ENCODE results near the gene SPTBN1.

SPTBN1 gene

DNA sequence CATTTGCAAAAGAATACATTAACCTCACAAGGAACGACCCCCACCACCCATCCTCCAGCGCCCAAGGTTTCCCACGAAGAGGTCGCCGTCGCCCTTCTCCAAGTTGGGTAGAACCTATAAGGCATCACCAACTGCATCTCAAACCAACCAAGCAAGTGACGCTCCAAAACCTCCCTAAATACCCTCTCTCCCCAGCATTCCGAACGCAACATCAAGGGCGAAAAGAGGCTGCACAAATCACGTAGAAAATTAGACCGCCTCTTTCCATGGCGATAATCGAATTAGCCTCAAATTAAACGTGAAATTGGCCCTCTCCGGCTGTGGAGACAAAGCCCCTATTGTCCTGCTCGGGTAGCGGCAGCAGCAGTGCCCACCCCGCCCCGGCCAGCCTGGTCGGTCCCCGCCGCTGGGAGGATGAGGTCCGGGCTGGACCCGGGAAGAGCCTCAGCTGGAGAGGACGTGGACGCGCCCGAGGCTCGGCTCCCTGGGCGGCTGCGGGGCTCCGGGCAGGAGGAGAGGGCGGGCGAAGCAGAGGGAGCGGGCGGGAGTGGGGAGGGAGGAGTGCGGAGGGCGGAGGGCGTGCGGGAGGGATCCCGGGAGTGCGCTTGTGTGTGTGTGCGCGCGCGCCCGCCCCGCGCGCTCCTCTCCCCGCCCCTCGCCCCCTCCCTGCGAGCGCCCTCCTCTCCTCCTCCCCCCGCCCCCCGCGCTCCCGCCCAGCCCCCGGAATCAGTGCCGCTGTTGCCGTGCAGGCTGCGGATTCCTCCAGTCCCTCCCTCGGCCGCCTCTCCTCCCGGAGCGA lies at the start of gene SPTBN1:
SPTBN1 (plus strand) TSS at position 765 of the 799 bp plus-strand sequence. CDS start 70,092 bp downstream, outside the sequence.
- DNase-seq: peak; percentile 44 to 94 (median 93)

DNA sequence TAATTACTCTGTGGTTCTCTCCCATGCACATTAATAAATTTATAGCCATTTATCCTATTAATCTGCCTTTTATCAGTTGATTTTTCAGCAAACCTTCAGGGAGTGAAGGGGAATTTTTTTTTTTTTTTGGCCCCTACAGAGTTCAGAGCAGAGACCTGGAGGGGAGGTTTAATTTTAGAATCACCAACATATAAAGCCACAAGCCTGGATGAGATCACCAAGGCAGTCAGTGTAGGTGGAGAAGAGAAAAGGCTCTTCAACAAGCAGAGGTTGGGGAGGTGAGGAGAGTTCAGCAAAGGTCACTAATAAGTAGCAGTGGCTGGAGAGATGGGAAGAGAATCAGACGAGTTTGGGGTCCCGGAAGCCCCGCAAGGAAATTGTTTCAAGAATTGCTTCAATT lies 48.4 kb upstream of the SPTBN1 start:
- no peak for DNase-seq

DNA sequence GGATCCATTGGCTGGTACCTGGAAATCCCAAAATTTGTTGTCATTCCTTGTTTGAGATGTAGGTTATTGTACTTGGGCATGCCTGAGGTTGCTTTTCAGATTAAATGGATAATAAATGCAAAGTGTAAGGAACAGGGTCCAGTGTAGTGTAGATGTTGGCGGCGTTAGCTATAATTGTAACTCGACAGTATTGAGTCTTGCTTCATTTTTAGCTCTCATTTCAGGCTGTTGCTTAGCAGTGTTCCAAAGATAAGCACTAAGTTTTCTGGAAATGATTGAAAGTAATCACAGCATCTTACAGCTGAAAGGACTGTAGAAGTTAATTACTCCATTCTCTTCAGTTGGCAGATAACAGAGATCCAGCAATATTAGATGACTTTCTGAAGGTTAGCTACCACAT lies 47.8 kb upstream of the SPTBN1 start:
- no peak for DNase-seq

DNA sequence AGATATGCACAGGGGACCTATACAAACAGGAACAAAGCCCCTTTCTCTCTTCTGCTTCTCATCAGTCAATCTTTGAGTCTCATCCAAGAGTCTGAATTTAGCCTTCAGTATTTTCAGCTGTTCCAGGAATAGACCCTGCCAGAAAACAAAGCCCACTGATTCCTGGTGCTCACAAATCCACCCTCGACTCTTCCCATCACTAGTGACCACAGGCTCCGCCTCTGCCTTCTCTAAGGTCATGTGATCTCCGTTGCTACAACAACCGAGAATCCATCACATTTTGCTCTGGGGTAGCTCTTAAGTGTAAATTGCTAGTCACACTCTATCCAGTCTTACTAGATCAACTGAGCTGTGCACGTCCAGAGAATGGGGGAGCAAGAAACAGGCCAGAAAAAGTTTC lies 46.4 kb upstream of the SPTBN1 start:
- peak in 2 of 3 experiments; percentile 69 to 89 for DNase-seq

DNA sequence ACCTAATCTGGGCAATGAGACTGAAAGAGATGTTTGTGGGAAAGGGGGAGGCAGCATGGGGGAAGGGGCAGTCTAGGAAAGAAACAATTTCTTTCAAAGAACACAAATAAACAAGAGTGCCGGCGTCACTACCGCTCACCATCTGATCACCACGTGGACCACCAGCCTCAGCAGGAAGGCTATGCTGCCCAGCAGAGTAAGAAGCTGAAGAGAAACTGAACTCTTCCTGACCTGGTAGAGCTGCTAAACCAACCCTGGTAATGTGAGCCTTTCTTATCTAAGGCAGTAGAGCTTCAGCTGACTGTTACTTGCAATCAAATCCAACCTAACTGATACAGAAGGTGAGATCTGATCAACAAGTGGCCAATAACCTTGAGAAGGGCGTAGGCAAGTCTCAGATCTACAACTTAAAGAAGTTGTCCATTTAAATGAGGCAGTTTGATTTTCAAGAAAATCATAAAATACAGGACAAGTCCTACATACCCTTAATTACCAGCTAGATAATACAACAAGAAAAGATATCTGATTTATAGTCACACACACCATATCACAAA lies 44.2 kb upstream of the SPTBN1 start:
- DNase-seq: no peak

DNA sequence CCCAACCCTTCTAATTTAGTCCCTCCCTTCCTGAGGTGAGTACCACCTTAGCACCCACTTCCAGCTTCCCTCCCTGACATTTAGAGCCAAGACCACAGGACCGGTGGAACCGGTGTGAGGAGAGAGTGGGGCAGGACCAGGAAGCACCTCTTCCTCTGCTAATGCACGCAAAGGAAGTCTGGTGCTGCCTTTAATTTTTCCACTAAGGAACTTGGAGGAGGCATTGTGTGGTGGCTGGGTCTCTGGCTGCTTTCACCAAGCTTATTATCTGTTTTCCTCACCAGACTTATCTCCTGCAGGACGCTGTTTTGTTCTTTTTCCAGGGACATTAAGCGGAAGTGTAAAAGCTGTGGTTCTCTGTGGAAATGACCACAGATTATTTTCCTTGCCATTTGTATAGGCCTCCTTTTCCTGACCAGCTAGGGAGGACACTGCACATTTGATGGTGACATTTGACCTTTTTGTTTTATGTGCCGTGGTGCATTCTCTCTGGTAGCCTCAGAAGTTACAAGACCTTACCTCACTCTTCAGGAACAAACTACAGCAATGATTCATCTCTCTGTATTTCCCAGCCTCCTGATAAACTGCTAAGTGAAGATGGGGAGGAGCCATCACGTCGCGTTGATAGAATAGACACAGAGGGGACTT lies 39.8 kb upstream of the SPTBN1 start:
- no peak for DNase-seq

DNA sequence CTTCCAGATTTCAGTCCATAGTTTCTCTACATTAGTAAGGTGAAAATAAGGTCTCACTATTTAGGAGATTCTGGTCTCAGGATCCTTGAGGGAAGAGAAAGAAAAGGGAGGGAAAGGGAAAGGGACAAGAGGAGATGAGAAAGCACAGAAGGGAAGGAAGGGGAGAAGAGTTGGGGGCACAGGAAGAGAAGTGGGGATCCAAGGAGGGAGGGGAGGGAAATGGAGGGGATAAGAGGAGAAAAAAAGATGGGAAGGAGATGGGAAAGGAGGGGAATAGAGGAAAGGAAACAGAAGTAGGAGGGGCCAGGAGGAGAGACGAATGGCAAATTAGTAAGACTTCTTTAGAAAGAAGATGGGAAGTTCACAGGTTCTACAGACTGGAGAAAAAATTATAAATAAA lies 39.2 kb upstream of the SPTBN1 start:
- DNase-seq: no peak

DNA sequence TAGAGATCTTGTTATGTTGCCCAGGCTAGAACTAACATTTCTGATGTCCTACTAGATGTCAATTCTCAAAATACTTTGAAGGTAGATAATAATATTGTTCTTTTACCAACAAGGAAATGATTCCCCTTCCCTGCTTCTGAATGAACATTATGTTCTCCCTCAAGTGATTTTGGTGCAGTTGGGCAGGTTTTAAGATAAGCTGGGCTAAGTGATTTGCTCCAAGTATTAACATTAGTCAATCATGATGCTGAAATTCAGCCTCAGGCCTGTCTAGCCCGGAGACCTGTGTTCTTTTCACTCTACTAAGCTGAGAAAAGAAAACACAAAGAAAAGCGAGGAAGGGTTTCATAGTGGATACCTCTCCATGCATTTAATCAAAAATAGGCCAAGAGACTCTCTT lies 38.5 kb upstream of the SPTBN1 start:
- no peak for DNase-seq

DNA sequence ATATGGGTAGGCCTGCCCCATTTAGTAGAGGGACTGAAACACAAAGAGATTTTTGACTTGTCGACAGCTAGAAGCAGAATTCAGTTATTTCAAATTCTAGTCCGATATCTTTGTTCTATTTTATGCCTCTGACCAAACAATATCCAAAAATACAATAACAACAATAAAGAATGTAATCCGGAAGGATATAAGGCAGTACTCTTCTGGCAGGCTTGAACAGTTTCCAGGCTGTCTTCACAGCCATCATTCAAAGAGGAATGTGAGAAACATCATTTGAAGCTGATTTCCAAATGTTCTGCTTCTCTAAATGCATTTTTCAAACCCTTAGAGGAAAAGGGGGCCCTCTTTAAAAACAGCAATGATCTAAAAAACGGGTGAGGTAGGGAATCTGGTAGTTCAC lies 36.7 kb upstream of the SPTBN1 start:
- no peak for DNase-seq

DNA sequence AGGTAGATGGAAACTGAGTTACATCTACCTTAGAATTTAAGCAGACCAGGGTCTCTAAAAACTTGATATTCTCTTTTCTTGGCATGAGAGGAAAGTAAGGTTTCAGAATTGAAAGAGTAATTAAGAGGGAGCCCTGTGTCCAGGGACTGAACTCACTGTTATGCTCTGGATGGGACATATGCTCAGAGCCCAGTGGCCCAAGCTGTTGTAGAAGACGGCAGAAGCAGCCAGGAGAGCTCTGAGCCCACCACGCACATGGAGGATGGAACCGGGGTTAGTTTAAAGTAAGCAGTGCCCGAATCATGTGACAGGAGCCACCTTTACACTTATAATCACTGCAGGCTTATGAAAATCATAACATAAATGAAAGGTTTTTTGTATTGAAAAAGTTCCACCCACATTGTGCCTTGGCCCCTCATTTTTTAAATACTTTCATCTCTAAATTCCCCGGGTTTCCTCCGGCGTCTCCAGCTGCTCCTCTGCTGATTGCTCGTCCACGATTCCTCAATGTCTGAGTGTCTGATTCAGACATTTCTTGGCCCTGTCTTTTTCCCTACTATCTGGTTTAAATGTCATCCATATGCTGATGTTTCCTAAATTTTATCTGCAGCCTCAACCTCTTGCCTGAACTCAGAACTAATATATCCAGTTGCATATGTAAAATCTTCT lies 36.1 kb upstream of the SPTBN1 start:
- DNase-seq: no peak

DNA sequence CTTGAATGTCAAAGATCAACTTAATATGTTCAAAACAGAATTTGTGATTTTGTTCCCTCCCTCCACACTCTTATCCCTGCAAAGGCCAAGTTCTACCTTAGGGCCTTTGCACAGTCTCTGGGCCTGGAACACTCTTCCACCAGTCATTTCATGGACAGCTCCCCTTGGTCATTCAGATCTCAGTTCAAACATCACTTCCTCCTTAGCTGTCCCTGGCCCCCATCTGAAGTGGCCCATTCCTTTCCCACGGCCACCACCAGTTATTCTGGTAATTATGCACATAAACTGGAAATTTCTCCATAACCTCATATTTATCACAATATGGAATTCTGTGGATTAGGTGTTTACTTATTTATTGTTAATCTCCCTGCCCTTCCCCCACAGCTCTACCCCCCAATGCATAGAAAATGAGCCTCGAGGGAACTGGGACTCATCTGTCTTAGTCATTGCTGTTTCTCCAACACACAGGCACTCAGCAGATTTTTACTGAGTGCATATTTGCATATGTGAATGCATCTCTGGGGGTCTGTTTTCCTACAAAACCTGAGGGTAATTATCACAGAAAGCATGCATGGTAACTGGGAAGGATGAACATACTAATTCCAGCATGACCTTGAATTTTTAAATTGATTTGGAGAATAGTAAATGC lies 35.5 kb upstream of the SPTBN1 start:
- no peak for DNase-seq

DNA sequence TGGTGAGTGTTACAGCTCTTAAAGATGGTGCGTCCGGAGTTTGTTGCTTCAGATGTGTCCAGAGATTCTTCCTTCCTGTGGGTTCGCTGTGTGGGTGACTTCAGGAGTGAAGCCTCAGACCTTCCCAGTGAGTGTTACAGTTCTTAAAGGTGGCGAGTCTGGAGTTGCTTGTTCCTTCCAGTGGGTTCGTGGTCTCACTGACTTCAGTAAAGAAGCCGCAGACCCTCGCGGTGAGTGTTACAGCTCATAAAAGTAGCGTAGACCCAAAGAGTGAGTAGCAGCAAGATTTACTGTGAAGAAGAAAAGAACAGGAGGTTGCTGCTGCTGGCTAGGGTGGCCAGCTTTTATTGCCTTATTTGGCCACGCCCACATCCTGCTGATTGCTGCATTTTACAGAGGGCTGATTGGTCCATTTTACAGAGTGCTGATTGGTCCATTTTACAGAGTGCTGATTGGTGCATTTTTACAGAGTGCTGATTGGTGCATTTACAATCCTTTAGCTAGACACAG lies 34.0 kb upstream of the SPTBN1 start:
- DNase-seq: no peak

DNA sequence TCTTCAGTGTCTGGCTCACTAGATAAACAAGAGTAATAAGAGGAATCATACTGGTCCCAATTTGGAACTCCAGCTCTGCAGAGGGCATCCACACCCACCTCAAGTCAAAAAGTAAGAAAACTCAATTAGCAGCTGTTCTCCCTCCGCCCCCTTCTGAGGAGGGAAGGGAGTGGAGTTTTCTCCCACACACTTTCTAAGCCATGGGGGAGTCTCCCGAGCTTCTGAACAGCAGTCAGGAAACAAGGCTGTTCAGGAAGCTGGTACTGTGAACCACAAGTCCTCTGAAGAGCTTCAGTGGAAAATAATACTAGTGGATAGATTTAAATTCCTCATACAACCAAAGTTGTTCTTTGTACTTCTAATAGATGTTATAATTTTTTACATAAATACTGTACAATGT lies 32.9 kb upstream of the SPTBN1 start:
- no peak for DNase-seq

DNA sequence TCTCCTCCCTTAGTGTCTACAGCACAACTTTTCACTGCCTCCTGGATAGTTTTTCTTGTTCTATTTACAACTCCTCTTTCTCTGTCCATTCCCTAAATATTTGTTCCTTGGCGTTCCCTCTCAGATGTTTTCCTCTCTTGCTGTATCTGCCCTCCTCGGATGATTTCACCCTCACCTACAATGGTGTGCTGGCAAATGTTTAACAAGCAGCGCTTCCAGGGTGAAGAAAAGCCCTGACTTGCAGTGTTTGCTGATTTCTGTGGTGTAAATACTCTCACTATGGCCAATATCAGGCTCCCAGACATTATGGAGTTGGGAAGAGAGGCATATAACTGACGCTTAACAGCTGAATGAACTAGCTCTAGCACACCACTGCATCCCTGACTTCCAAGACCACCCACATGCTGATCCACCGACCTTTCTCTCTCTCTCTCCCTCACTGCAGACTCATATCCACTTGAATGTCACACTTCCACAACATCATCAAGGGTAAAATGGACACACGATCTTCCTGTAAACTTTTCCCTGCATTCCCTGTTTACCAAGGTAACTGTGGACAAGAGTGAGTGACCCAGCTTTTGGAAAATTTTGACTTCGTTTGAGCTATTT lies 31.5 kb upstream of the SPTBN1 start:
- no peak for DNase-seq

DNA sequence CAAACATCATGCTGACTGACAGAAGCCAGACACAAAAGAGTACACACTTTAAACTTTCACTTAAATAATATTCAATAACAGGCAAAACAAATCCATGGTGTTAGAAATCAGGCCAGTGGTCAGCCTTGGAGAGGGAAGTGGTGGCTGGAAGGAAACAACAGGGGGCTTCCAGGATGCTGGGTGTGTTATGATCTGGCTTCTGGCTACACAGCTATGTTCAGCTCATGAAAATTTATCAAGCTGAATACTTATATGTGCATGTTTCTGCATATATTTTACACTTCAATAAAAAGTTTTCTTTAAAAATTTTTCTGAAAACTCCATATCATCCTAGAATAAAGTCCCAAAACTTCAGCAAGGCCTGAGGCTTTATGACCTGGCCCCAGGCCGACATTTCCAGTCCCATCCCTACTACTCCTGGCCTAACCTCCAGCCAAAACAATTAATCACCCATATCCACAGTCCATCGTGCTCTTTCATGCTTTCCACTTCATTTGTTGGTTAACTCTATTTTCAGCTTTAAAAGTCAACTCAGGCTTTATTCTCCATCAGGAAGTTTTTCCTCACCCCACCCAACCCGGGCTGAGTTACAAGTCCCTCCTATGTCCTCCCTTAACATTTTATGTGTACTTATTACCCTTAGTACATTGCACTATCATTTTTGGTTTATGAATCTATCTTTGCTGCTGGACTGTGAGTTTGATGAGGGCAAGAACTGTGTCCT lies 27.9 kb upstream of the SPTBN1 start:
- no peak for DNase-seq

DNA sequence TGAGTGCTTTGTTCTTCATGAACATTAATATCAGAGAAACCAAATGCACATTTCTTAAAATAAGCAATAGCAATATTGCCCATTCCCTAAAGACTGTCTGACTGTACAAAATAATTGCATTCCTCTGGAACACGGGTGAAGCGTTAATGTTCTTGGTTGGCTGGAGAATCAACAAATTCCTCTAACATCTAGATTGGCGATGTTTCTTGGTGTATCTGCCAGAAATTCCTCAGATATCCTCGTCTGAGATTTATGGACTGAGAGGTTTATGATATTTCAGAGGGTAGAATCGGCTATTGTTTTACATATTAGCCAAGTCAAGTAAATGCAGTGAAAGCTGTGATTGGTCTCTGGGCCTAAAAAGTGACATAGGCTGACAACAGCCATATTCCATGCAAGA lies 27.1 kb upstream of the SPTBN1 start:
- DNase-seq: no peak

DNA sequence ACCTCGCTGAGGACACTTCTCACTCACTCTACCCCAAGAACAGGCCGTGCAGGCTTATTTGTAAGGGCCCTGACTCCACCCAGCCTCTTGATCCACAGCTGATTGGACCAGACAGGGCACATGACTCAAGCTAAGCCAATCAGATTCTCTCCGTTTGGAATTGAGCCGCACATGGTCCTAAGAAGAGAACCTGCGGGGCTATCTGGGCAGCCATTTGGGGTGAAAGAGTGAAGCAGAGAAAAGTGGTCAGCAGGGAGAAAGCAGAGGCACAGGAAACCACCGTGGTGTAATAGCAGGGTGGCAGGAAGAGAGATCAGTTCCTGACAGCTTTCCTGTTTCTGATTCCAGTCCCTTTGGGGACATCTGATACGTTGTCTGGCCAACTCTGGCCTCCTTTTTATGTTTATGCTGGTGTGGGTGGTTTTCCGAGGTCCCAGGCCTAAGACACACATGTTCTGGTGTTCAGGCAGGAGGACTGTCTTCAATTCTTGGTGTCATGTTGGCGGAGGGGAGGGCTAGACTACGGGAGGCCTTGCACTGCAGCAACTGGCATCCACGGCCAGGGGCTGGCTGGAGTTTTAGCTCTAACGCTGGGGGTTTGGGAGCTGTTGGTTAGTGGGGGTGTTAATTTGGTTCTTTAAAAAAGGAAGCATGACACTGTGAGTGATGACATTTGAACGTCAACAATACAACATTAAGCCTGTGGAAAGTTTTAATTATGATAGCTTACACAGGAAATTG lies 26.1 kb upstream of the SPTBN1 start:
- DNase-seq: no peak

DNA sequence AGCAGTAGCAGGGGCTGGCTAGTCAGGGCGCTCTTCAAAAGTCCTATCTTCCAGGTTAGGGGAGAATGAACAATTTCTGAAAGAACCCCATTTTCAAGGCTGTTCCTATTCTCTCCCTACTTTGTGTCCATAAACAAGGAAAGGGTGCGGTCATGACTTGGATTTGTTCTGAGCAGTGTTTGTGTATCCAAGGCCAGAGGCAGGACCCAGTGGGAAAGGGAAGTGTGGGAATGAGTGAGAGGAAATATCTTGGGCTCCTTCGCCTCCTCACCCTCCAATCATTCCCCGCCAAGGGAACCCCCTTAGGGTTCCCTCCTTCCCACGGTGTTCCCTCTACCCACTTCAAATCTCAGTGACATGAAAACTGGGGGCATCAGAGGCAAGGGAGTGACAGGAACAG lies 25.5 kb upstream of the SPTBN1 start:
- DNase-seq: no peak

DNA sequence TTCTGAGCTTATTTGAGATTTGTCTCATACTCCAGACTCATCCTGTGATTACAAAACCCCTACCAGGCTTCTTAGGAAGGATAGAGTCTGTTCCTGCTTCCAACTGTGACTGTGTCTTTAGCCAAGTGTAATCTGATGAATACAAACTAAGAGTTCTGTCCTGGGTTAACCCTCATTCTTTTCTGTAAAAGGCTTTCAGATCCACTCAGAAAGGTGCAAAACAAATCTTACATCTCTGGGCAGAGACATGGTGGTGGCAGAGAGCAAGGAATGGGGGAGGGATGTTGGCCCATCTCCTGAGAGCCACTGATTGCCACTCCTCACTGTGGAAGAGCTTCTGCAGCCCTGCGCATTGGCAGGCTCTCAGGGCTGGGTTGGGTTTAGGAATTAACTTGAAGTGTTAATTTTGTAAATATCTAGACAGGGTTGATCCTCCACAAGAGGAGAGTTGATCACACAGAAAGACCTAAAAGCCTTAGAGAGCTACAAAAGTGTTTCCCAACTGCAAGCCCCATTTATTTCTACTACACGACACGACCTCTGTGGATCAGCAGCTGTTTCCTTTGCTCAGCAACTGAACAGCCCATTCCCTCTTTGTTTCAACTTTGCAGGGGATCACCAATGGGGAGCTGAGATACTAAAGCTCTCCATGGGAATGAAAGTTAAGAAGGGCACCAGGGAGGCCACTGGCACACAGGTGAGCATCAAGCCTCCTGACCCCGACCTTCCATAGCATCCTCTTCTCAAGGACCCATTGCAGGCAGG lies 23.7 kb upstream of the SPTBN1 start:
- peak in 1 of 3 experiments; percentile 38 for DNase-seq

DNA sequence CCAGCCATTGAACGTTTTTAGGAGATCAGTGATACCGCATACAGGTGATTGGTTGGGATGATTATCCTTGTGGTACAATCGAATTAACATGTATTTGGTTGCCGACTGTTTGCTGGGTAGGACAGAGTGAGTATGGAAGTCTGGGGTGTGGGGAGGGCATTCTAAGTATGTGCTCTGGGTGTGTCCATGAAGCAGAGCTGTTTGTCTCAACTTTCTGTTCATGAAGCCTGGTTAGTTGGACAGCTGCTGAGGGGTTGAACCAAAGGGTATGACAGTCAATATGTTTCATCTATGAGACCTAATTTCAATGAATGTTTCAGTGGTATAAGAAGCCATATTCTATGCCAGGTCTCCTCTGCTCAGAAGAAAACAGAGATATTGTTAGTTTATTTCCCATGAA lies 21.9 kb upstream of the SPTBN1 start:
- DNase-seq: no peak

Data from NCI-H1417 (cell line).